ENCODE results near the gene ARAP1. TPM values are rescaled to one million over a fixed set of nuclear protein-coding genes. Genes with fewer than 3 reads are reported as not detected.
"Not testable (repeated sequence)": the region's sequence is repeated elsewhere in the genome, so short reads cannot be mapped to it uniquely, and the experiment has no call there.

The ARAP1 gene
- total RNA-seq, 1 experiment from 2014 or later, result 73.6 TPM

DNA sequence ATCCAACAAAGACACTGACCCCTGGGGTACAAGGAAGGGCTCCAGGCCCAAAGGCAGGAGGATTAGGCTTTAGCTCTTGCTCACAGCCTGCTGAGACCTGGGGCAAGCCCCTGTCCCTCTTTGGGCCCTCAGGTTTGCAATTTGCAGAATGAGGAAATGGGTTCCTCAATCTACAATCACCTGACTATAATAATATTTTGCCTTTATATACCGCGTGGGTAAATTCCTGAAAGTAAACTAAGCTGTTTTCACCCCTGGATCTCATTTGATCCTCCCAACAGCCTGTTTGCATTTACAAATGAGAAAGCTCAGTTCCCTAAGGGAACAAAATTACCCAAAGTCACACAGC, 40.8 kb upstream of the ARAP1 start:
- CTCF ChIA-PET, result interaction anchor here (0.6 to 2.4 kb wide), 5 partner anchors 10 to 440 kb away, joined by 3 to 25 read pairs (median 3); no protein-coding TSS in a partner anchor
- in situ Hi-C loops (cut with HindIII; ENCODE audit: low pct_unique_long_range_greater_than_20kb, low sequenced_read_pairs), result no loop called here
- H3K9me3 ChIP-seq (ENCODE audit: control insufficient read depth, insufficient read depth, low read depth, low read length), result no peaks in the 10 kb centered on the region
- TF ChIP-seq REST (IDR thresholded peaks at IDR 0.05; ENCODE audit: insufficient read depth in 1 of 2, low read depth in 2 of 2, low read length in 1 of 2) (no peak), TCF7L2 (IDR thresholded peaks at IDR 0.05; ENCODE audit: low read depth, low read length) (no peak), SIN3A (IDR thresholded peaks at IDR 0.05; ENCODE audit: borderline replicate concordance, insufficient read depth, low read depth, low read length) (no peak)
- POLR2A ChIA-PET, result interaction anchor here (0.6 kb wide), 2 partner anchors 58 to 309 kb away, joined by 3 to 10 read pairs; no protein-coding TSS in a partner anchor
- peak overlapping the region; percentile 71 to 79 for H3K4me3 ChIP-seq (ENCODE audit: low read depth in 2 of 2, low read length in 2 of 2)
- no peak for ATAC-seq
- H3K27ac ChIP-seq (ENCODE audit: low read length), result peak overlapping the region; percentile 99
- BruUV-seq (replicated peaks), result TSS peak; percentile 94
- intact Hi-C loops (cut with micrococcal nuclease; ENCODE audit: unreplicated experiment), result loop anchor here (5.0 kb wide), 1 partner anchor 66 kb away; no protein-coding TSS in a partner anchor
- DNase-seq (ENCODE audit: low read depth, low spot score), result no peak
- H3K27me3 ChIP-seq (ENCODE audit: control insufficient read depth, insufficient read depth, low read length), result no peaks in the 10 kb centered on the region
- H3K36me3 ChIP-seq (ENCODE audit: control insufficient read depth, insufficient read depth, low read length), result no peaks in the 10 kb centered on the region
- peaks cover 15% of the 10 kb centered on the region for H3K4me1 ChIP-seq (ENCODE audit: control insufficient read depth, insufficient read depth, low read length)

- Histone ChIP-seq H3K36me3 (ENCODE audit: control insufficient read depth, insufficient read depth, low read length) (no peaks in the 10 kb centered on the region), H3K4me1 (ENCODE audit: control insufficient read depth, insufficient read depth, low read length) (peaks cover 15% of the 10 kb centered on the region), H3K4me3 (ENCODE audit: low read depth in 2 of 2, low read length in 2 of 2) (peak overlapping the region in 1 of 2 experiments; percentile 71; a peak in 2 of 4 replicates), H3K27ac (ENCODE audit: low read length) (peak overlapping the region; percentile 99), H3K9me3 (ENCODE audit: control insufficient read depth, insufficient read depth, low read depth, low read length) (no peaks in the 10 kb centered on the region), H3K27me3 (ENCODE audit: control insufficient read depth, insufficient read depth, low read length) (no peaks in the 10 kb centered on the region)
- TF ChIP-seq REST (IDR thresholded peaks at IDR 0.05; ENCODE audit: insufficient read depth in 1 of 2, low read depth in 2 of 2, low read length in 1 of 2) (no peak), POLR2AphosphoS5 (IDR thresholded peaks at IDR 0.05; ENCODE audit: low read depth, low read length) (no peak), CTCF (IDR thresholded peaks at IDR 0.05) (no peak), TCF7L2 (IDR thresholded peaks at IDR 0.05; ENCODE audit: low read depth, low read length) (no peak), SIN3A (IDR thresholded peaks at IDR 0.05; ENCODE audit: borderline replicate concordance, insufficient read depth, low read depth, low read length) (no peak)
- in situ Hi-C loops (cut with HindIII; ENCODE audit: low pct_unique_long_range_greater_than_20kb, low sequenced_read_pairs), result no loop called here
- intact Hi-C loops (cut with micrococcal nuclease; ENCODE audit: unreplicated experiment), result loop anchor here (5.0 kb wide), 1 partner anchor 65 kb away; no protein-coding TSS in a partner anchor
- DNase-seq (ENCODE audit: low read depth, low spot score) (no peak), ATAC-seq (no peak)
- CTCF ChIA-PET, result interaction anchor here (0.6 to 2.4 kb wide), 4 partner anchors 10 to 185 kb away, joined by 3 to 25 read pairs (median 4); no protein-coding TSS in a partner anchor
- no TSS peak for BruUV-seq (replicated peaks)
- POLR2A ChIA-PET, result interaction anchor here (0.6 kb wide), 3 partner anchors 85 to 381 kb away, joined by 3 to 7 read pairs (median 4); no protein-coding TSS in a partner anchor
Measured at GRCh38 chr11:72792437-72793021, 40.3 kb upstream of the ARAP1 start.

DNA sequence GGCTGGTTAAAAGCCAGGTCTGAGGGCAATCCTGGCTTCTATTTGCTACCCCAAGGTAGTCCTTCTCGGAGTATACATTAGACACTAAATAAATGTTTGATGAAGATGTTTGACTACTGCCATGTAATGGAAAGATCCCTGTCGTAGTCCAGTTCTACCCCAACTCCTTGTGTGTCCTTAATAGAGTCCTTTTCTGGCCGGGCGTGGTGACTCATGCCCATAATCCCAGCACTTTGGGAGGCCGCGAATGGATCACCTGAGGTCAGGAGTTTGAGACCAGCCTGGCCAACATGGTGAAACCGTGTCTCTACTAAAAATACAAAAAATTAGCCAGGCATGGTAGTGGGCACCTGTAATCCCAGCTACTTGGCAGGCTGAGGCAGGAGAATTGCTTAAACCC, 39.0 kb upstream of the ARAP1 start:
- H3K4me3 ChIP-seq (ENCODE audit: low read depth in 2 of 2, low read length in 2 of 2); H3K9me3 ChIP-seq (ENCODE audit: control insufficient read depth, insufficient read depth, low read depth, low read length); H3K27me3 ChIP-seq (ENCODE audit: control insufficient read depth, insufficient read depth, low read length); POLR2A ChIA-PET; ATAC-seq; H3K36me3 ChIP-seq (ENCODE audit: control insufficient read depth, insufficient read depth, low read length); H3K27ac ChIP-seq (ENCODE audit: low read length); BruUV-seq (replicated peaks); DNase-seq (ENCODE audit: low read depth, low spot score); in situ Hi-C loops (cut with HindIII; ENCODE audit: low pct_unique_long_range_greater_than_20kb, low sequenced_read_pairs): not testable (repeated sequence)
- CTCF ChIA-PET, result interaction anchor here (0.6 kb wide), 1 partner anchor 81 kb away, joined by 3 read pairs; no protein-coding TSS in a partner anchor
- peaks cover 15% of the 10 kb centered on the region for H3K4me1 ChIP-seq (ENCODE audit: control insufficient read depth, insufficient read depth, low read length)
- intact Hi-C loops (cut with micrococcal nuclease; ENCODE audit: unreplicated experiment), result loop anchor here (5.0 kb wide), 1 partner anchor 64 kb away; no protein-coding TSS in a partner anchor

All from Panc1 (cell line).